Activated T-cell treated with anti-CD3 and anti-CD28 coated beads for 24 hours (primary cell): ENCODE results near the gene FLNA.

ENCODE experiments used
- DNase-seq: peaks from one replicate; pipeline ENCODE4 v3.0.0-alpha.2; 2020; ENCODE audit warnings: low read depth

Gene FLNA

GRCh38 chrX:154378059-154378798 lies 3.8 kb upstream of the FLNA start:
- no peak for DNase-seq

GRCh38 chrX:154376774-154377173 lies 2.3 kb upstream of the FLNA start:
- DNase-seq = no peak

- DNase-seq = no peak
These were observed 696 bp upstream of the FLNA start for GRCh38 chrX:154375156-154375504.

- no peak for DNase-seq
These were observed 811 bp downstream of the FLNA start for GRCh38 chrX:154373340-154374306.

GRCh38 chrX:154372612-154373022 lies 1.8 kb downstream of the FLNA start:
- DNase-seq = no peak

GRCh38 chrX:154371789-154372300 lies 2.6 kb downstream of the FLNA start:
- no peak for DNase-seq

- peak; percentile 87 for DNase-seq
These were observed 3.2 kb downstream of the FLNA start for GRCh38 chrX:154371017-154371788.

- no peak for DNase-seq
These were observed 4.0 kb downstream of the FLNA start for GRCh38 chrX:154370300-154371016.

- DNase-seq = no peak
These were observed 4.8 kb downstream of the FLNA start for GRCh38 chrX:154369449-154370299.

- peak; percentile 85 for DNase-seq
These were observed 5.6 kb downstream of the FLNA start for GRCh38 chrX:154368630-154369448.

- DNase-seq = no peak
These were observed 6.7 kb downstream of the FLNA start for GRCh38 chrX:154367474-154368308.

- DNase-seq = no peak
These were observed 7.8 kb downstream of the FLNA start for GRCh38 chrX:154366666-154367055.

GRCh38 chrX:154365997-154366665 lies 8.3 kb downstream of the FLNA start:
- no peak for DNase-seq

- DNase-seq = no peak
These were observed 9.3 kb downstream of the FLNA start for GRCh38 chrX:154365052-154365600.

GRCh38 chrX:154363706-154364439 lies 10.6 kb downstream of the FLNA start:
- no peak for DNase-seq

GRCh38 chrX:154362085-154362742 lies 12.2 kb downstream of the FLNA start:
- no peak for DNase-seq
